ENCODE measurements around the gene AZI2.

AZI2 gene, protein sequence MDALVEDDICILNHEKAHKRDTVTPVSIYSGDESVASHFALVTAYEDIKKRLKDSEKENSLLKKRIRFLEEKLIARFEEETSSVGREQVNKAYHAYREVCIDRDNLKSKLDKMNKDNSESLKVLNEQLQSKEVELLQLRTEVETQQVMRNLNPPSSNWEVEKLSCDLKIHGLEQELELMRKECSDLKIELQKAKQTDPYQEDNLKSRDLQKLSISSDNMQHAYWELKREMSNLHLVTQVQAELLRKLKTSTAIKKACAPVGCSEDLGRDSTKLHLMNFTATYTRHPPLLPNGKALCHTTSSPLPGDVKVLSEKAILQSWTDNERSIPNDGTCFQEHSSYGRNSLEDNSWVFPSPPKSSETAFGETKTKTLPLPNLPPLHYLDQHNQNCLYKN

GRCh38 chr3:28348629-28349468, at the start of gene AZI2, which contains the start of gene ZCWPW2:
TSS of gene AZI2 (minus strand) at chr3:28348824. CDS start at chr3:28340617, 8,207 bp downstream.
TSS of gene ZCWPW2 (plus strand) at chr3:28348721. CDS start at chr3:28413069, 64,348 bp downstream.
- Histone ChIP-seq H3K27me3 (replicated peaks; ENCODE audit: control insufficient read depth, insufficient read depth, low read length) (no peaks in the 10 kb centered on the region), H3K36me3 (ENCODE audit: control insufficient read depth, insufficient read depth, low read length) (no peaks in the 10 kb centered on the region; the same call in 1 of the 2 replicates), H3K4me3 (replicated peaks; ENCODE audit: low read depth, low read length) (peak within 1 kb of the TSS; percentile 78)
- TF ChIP-seq, protein P1, sequence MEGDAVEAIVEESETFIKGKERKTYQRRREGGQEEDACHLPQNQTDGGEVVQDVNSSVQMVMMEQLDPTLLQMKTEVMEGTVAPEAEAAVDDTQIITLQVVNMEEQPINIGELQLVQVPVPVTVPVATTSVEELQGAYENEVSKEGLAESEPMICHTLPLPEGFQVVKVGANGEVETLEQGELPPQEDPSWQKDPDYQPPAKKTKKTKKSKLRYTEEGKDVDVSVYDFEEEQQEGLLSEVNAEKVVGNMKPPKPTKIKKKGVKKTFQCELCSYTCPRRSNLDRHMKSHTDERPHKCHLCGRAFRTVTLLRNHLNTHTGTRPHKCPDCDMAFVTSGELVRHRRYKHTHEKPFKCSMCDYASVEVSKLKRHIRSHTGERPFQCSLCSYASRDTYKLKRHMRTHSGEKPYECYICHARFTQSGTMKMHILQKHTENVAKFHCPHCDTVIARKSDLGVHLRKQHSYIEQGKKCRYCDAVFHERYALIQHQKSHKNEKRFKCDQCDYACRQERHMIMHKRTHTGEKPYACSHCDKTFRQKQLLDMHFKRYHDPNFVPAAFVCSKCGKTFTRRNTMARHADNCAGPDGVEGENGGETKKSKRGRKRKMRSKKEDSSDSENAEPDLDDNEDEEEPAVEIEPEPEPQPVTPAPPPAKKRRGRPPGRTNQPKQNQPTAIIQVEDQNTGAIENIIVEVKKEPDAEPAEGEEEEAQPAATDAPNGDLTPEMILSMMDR (IDR thresholded peaks at IDR 0.05; ENCODE audit: insufficient read depth, low read length, poor library complexity, severe bottlenecking), result peak; percentile 33
- peak; percentile 98 for DNase-seq (ENCODE audit: extremely low read depth, insufficient read length)

DNA sequence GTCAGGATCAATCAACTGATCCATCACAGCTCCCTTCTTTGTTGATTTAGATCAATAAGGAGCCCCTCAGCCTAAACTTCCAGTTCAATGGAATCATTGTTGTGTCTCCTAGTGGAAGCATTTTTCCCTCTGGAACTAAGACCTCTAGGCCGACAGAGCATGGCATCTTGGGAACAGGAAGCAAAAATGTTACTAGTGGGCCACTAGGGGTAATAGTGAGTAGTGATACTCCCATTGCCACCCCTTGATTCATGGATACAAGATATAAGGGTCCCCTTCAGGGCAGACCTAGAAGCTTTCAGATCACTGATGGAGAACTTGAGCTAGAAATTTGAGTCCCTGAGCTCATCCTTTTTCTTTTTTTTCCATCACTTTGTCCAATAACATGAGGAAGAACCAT, 40.4 kb upstream of the AZI2 start:
- no peak for DNase-seq (ENCODE audit: extremely low read depth, insufficient read length)
- Histone ChIP-seq H3K4me3 (replicated peaks; ENCODE audit: low read depth, low read length) (no peak overlapping the region), H3K36me3 (ENCODE audit: control insufficient read depth, insufficient read depth, low read length) (no peaks in the 10 kb centered on the region), H3K27me3 (replicated peaks; ENCODE audit: control insufficient read depth, insufficient read depth, low read length) (no peaks in the 10 kb centered on the region)
- TF ChIP-seq, protein P1 (IDR thresholded peaks at IDR 0.05; ENCODE audit: insufficient read depth, low read length, poor library complexity, severe bottlenecking), result no peak

GRCh38 chr3:28386049-28386448, 37.4 kb upstream of the AZI2 start:
- no peak for DNase-seq (ENCODE audit: extremely low read depth, insufficient read length)
- no peaks in the 10 kb centered on the region for H3K36me3 ChIP-seq (ENCODE audit: control insufficient read depth, insufficient read depth, low read length)
- H3K27me3 ChIP-seq (replicated peaks; ENCODE audit: control insufficient read depth, insufficient read depth, low read length), result no peaks in the 10 kb centered on the region
- H3K4me3 ChIP-seq (replicated peaks; ENCODE audit: low read depth, low read length), result no peak overlapping the region
- TF ChIP-seq, protein P1 (IDR thresholded peaks at IDR 0.05; ENCODE audit: insufficient read depth, low read length, poor library complexity, severe bottlenecking), result no peak

- TF ChIP-seq, protein P1 (IDR thresholded peaks at IDR 0.05; ENCODE audit: insufficient read depth, low read length, poor library complexity, severe bottlenecking), result no peak
- H3K36me3 ChIP-seq (ENCODE audit: control insufficient read depth, insufficient read depth, low read length), result no peaks in the 10 kb centered on the region
- no peak for DNase-seq (ENCODE audit: extremely low read depth, insufficient read length)
- H3K4me3 ChIP-seq (replicated peaks; ENCODE audit: low read depth, low read length), result no peak overlapping the region
- no peaks in the 10 kb centered on the region for H3K27me3 ChIP-seq (replicated peaks; ENCODE audit: control insufficient read depth, insufficient read depth, low read length)
Measured at GRCh38 chr3:28376424-28376823, 27.8 kb upstream of the AZI2 start.

GRCh38 chr3:28349469-28350000, 911 bp upstream of the AZI2 start:
- no peaks in the 10 kb centered on the region for H3K27me3 ChIP-seq (replicated peaks; ENCODE audit: control insufficient read depth, insufficient read depth, low read length)
- H3K4me3 ChIP-seq (replicated peaks; ENCODE audit: low read depth, low read length), result peak overlapping the region; percentile 78
- no peaks in the 10 kb centered on the region; the same call in 1 of the 2 replicates for H3K36me3 ChIP-seq (ENCODE audit: control insufficient read depth, insufficient read depth, low read length)
- TF ChIP-seq, protein P1 (IDR thresholded peaks at IDR 0.05; ENCODE audit: insufficient read depth, low read length, poor library complexity, severe bottlenecking), result no peak
- DNase-seq (ENCODE audit: extremely low read depth, insufficient read length), result no peak

Data from GM06990 (cell line).